ENCODE measurements around the gene TRIM5. TPM values are rescaled to one million over a fixed set of nuclear protein-coding genes. Genes with fewer than 3 reads are reported as not detected.

The TRIM5 gene
- total and polyA plus RNA-seq, 2 donors (not counting 1 experiment from before 2014, with no cell fraction given) = 10.1 to 39.5 TPM

- Histone ChIP-seq H3K36me3 (replicated peaks in 1 of 2; ENCODE audit: control extremely low read depth in 1 of 2, control insufficient read depth in 1 of 2, extremely low read depth in 1 of 2, insufficient read depth in 2 of 2, low read length in 1 of 2) (peaks cover 3 to 85% of the 10 kb centered on the region in 2 experiments), H3K9me3 (ENCODE audit: control extremely low read depth in 1 of 3, control insufficient read depth in 2 of 3, insufficient read depth in 1 of 3, low read length in 2 of 3) (no peaks in the 10 kb centered on the region), H3K9ac (ENCODE audit: low read length) (no peak overlapping the region), H3K27me3 (replicated peaks in 1 of 4; ENCODE audit: control extremely low read depth in 1 of 4, control insufficient read depth in 3 of 4, insufficient read depth in 4 of 4, low read length in 3 of 4) (no peaks in the 10 kb centered on the region), H3K79me2 (ENCODE audit: control insufficient read depth, insufficient read depth, low read length) (peaks cover 43% of the 10 kb centered on the region), H2AFZ (ENCODE audit: insufficient read depth, low read depth, low read length, poor library complexity, severe bottlenecking) (no peak overlapping the region), H3K27ac (ENCODE audit: low read length in 2 of 2) (peak overlapping the region in 1 of 2 donors; percentile 30), H3K4me2 (replicated peaks; ENCODE audit: low read depth, low read length, poor library complexity, severe bottlenecking) (no peak overlapping the region), H3K4me1 (ENCODE audit: control insufficient read depth in 2 of 2, insufficient read depth in 2 of 2, low read length in 2 of 2) (peaks cover 3 to 11% of the 10 kb centered on the region in 2 donors), H4K20me1 (ENCODE audit: control insufficient read depth, insufficient read depth, low read length, poor library complexity, severe bottlenecking) (peaks cover 20% of the 10 kb centered on the region), H3K4me3 (ENCODE audit: control extremely low read depth in 1 of 5, extremely low read depth in 1 of 5, insufficient read depth in 1 of 5, low read depth in 2 of 5, low read length in 4 of 5) (no peak overlapping the region)
- ATAC-seq (ENCODE audit: low read depth) (no peak), DNase-seq (no peak)
- Mint-ChIP-seq H3K27ac (peak overlapping the region; percentile 53), H3K27me3 (no peaks in the 10 kb centered on the region), H3K4me1 (peaks cover 32% of the 10 kb centered on the region), H3K9me3 (ENCODE audit: insufficient read depth) (no peaks in the 10 kb centered on the region), H3K4me3 (no peak overlapping the region)
- intact Hi-C loops (cut with micrococcal nuclease) = no loop called here
- POLR2A ChIA-PET = interaction anchor here (0.6 to 1.0 kb wide), 2 partner anchors 16 to 110 kb away, joined by 3 read pairs; partner anchors contain the start of gene TRIM22
- TF ChIP-seq EZH2 (IDR thresholded peaks at IDR 0.05; ENCODE audit: borderline replicate concordance, insufficient read depth, low read depth, low read length, poor library complexity, severe bottlenecking) = no peak
- TF ChIP-seq, protein P1, sequence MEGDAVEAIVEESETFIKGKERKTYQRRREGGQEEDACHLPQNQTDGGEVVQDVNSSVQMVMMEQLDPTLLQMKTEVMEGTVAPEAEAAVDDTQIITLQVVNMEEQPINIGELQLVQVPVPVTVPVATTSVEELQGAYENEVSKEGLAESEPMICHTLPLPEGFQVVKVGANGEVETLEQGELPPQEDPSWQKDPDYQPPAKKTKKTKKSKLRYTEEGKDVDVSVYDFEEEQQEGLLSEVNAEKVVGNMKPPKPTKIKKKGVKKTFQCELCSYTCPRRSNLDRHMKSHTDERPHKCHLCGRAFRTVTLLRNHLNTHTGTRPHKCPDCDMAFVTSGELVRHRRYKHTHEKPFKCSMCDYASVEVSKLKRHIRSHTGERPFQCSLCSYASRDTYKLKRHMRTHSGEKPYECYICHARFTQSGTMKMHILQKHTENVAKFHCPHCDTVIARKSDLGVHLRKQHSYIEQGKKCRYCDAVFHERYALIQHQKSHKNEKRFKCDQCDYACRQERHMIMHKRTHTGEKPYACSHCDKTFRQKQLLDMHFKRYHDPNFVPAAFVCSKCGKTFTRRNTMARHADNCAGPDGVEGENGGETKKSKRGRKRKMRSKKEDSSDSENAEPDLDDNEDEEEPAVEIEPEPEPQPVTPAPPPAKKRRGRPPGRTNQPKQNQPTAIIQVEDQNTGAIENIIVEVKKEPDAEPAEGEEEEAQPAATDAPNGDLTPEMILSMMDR (IDR thresholded peaks at IDR 0.05) = no peak
- CTCF ChIA-PET = interaction anchor here (0.6 to 1.9 kb wide), 4 partner anchors 8 to 106 kb away, joined by 3 to 12 read pairs (median 4); partner anchors contain the start of gene TRIM5
- WGBS (ENCODE audit: insufficient coverage) = no CpG with 5 or more reads among the region's 4 CpGs
Measured at GRCh38 chr11:5705688-5706087, 20.8 kb upstream of the TRIM5 start.

GRCh38 chr11:5703741-5704536 lies 19.1 kb upstream of the TRIM5 start:
- Mint-ChIP-seq H3K9me3 (ENCODE audit: insufficient read depth) (no peaks in the 10 kb centered on the region), H3K27ac (no peak overlapping the region), H3K4me1 (peaks cover 43% of the 10 kb centered on the region), H3K27me3 (no peaks in the 10 kb centered on the region), H3K4me3 (peak overlapping the region; percentile 18)
- Histone ChIP-seq H3K36me3 (replicated peaks in 1 of 2; ENCODE audit: control extremely low read depth in 1 of 2, control insufficient read depth in 1 of 2, extremely low read depth in 1 of 2, insufficient read depth in 2 of 2, low read length in 1 of 2) (peaks cover 3 to 80% of the 10 kb centered on the region in 2 experiments), H3K27me3 (replicated peaks in 1 of 4; ENCODE audit: control extremely low read depth in 1 of 4, control insufficient read depth in 3 of 4, insufficient read depth in 4 of 4, low read length in 3 of 4) (no peaks in the 10 kb centered on the region), H3K79me2 (ENCODE audit: control insufficient read depth, insufficient read depth, low read length) (peaks cover 58% of the 10 kb centered on the region), H3K9me3 (ENCODE audit: control extremely low read depth in 1 of 3, control insufficient read depth in 2 of 3, insufficient read depth in 1 of 3, low read length in 2 of 3) (no peaks in the 10 kb centered on the region), H3K27ac (ENCODE audit: low read length in 2 of 2) (peak overlapping the region in 1 of 2 donors; percentile 63), H2AFZ (ENCODE audit: insufficient read depth, low read depth, low read length, poor library complexity, severe bottlenecking) (no peak overlapping the region), H4K20me1 (ENCODE audit: control insufficient read depth, insufficient read depth, low read length, poor library complexity, severe bottlenecking) (peaks cover 20% of the 10 kb centered on the region), H3K4me1 (ENCODE audit: control insufficient read depth in 2 of 2, insufficient read depth in 2 of 2, low read length in 2 of 2) (peaks cover 11 to 17% of the 10 kb centered on the region in 2 donors), H3K4me2 (replicated peaks; ENCODE audit: low read depth, low read length, poor library complexity, severe bottlenecking) (no peak overlapping the region), H3K9ac (ENCODE audit: low read length) (no peak overlapping the region), H3K4me3 (ENCODE audit: control extremely low read depth in 1 of 5, extremely low read depth in 1 of 5, insufficient read depth in 1 of 5, low read depth in 2 of 5, low read length in 4 of 5) (no peak overlapping the region)
- no CpG with 5 or more reads among the region's 2 CpGs for WGBS (ENCODE audit: insufficient coverage)
- TF ChIP-seq EZH2 (IDR thresholded peaks at IDR 0.05; ENCODE audit: borderline replicate concordance, insufficient read depth, low read depth, low read length, poor library complexity, severe bottlenecking) = no peak
- TF ChIP-seq, protein P1 (IDR thresholded peaks at IDR 0.05) = no peak
- intact Hi-C loops (cut with micrococcal nuclease) = no loop called here
- DNase-seq = no peak
- POLR2A ChIA-PET = interaction anchor here (0.7 kb wide), 1 partner anchor 14 kb away, joined by 3 read pairs; no protein-coding TSS in a partner anchor
- CTCF ChIA-PET = interaction anchor here (0.9 kb wide), 1 partner anchor 19 kb away, joined by 5 read pairs; the partner anchor contains the start of gene TRIM5
- no peak for ATAC-seq (ENCODE audit: low read depth)

Data from B cell (primary cell).